ENCODE results near the gene ZMAT5.
A peak's percentile ranks its signal among the peaks of the same experiment; 100 is the strongest.

Gene ZMAT5

GRCh38 chr22:29786031-29786430 lies 19.2 kb upstream of the ZMAT5 start:
- no peak overlapping the region for H3K27ac ChIP-seq (ENCODE audit: low read depth, low read length)

GRCh38 chr22:29784451-29785361 lies 17.9 kb upstream of the ZMAT5 start:
- Histone ChIP-seq H3K4me3 (ENCODE audit: low read depth in 1 of 2, low read length in 2 of 2) (no peak overlapping the region), H3K27ac (ENCODE audit: low read depth, low read length) (peak overlapping the region; percentile 62), H3K4me1 (ENCODE audit: insufficient read depth, low read length) (peaks cover 16% of the 10 kb centered on the region), H3K9ac (ENCODE audit: low read length) (no peak overlapping the region), H3K36me3 (ENCODE audit: insufficient read depth, low read length) (peaks cover 17% of the 10 kb centered on the region), H3K27me3 (ENCODE audit: control insufficient read depth in 1 of 2, insufficient read depth in 2 of 2, low read length in 2 of 2) (no peaks in the 10 kb centered on the region), H3K9me3 (ENCODE audit: low read length) (no peaks in the 10 kb centered on the region)

More at GRCh38 chr22:29786031-29786430, 19.2 kb upstream of the ZMAT5 start:
- H3K4me3 ChIP-seq (ENCODE audit: low read depth in 1 of 2, low read length in 2 of 2) = no peak overlapping the region
- no peaks in the 10 kb centered on the region for H3K27me3 ChIP-seq (ENCODE audit: control insufficient read depth in 1 of 2, insufficient read depth in 2 of 2, low read length in 2 of 2)
- H3K9ac ChIP-seq (ENCODE audit: low read length) = no peak overlapping the region
- peaks cover 15% of the 10 kb centered on the region for H3K4me1 ChIP-seq (ENCODE audit: insufficient read depth, low read length)
- H3K9me3 ChIP-seq (ENCODE audit: low read length) = no peaks in the 10 kb centered on the region
- H3K36me3 ChIP-seq (ENCODE audit: insufficient read depth, low read length) = peaks cover 30% of the 10 kb centered on the region

GRCh38 chr22:29782061-29782845 lies 15.4 kb upstream of the ZMAT5 start:
- Histone ChIP-seq H3K4me3 (ENCODE audit: low read depth in 1 of 2, low read length in 2 of 2) (no peak overlapping the region), H3K27ac (ENCODE audit: low read depth, low read length) (peak overlapping the region; percentile 4), H3K9ac (ENCODE audit: low read length) (no peak overlapping the region), H3K9me3 (ENCODE audit: low read length) (no peaks in the 10 kb centered on the region), H3K36me3 (ENCODE audit: insufficient read depth, low read length) (no peaks in the 10 kb centered on the region), H3K27me3 (ENCODE audit: control insufficient read depth in 1 of 2, insufficient read depth in 2 of 2, low read length in 2 of 2) (no peaks in the 10 kb centered on the region), H3K4me1 (ENCODE audit: insufficient read depth, low read length) (peaks cover 16% of the 10 kb centered on the region)

- H3K4me1 ChIP-seq (ENCODE audit: insufficient read depth, low read length) = peaks cover 16% of the 10 kb centered on the region
- no peaks in the 10 kb centered on the region for H3K27me3 ChIP-seq (ENCODE audit: control insufficient read depth in 1 of 2, insufficient read depth in 2 of 2, low read length in 2 of 2)
- no peak overlapping the region for H3K9ac ChIP-seq (ENCODE audit: low read length)
- no peaks in the 10 kb centered on the region for H3K36me3 ChIP-seq (ENCODE audit: insufficient read depth, low read length)
- peak overlapping the region; percentile 34 for H3K27ac ChIP-seq (ENCODE audit: low read depth, low read length)
- no peaks in the 10 kb centered on the region for H3K9me3 ChIP-seq (ENCODE audit: low read length)
- H3K4me3 ChIP-seq (ENCODE audit: low read depth in 1 of 2, low read length in 2 of 2) = no peak overlapping the region
Observed at GRCh38 chr22:29780748-29781676, 14.2 kb upstream of the ZMAT5 start.

GRCh38 chr22:29780220-29780619 lies 13.4 kb upstream of the ZMAT5 start:
- Histone ChIP-seq H3K9me3 (ENCODE audit: low read length) (no peaks in the 10 kb centered on the region), H3K36me3 (ENCODE audit: insufficient read depth, low read length) (no peaks in the 10 kb centered on the region), H3K27ac (ENCODE audit: low read depth, low read length) (no peak overlapping the region), H3K9ac (ENCODE audit: low read length) (no peak overlapping the region), H3K4me1 (ENCODE audit: insufficient read depth, low read length) (peaks cover 16% of the 10 kb centered on the region), H3K27me3 (ENCODE audit: control insufficient read depth in 1 of 2, insufficient read depth in 2 of 2, low read length in 2 of 2) (no peaks in the 10 kb centered on the region), H3K4me3 (ENCODE audit: low read depth in 1 of 2, low read length in 2 of 2) (no peak overlapping the region)

GRCh38 chr22:29773233-29773632 lies 6.4 kb upstream of the ZMAT5 start:
- Histone ChIP-seq H3K4me1 (ENCODE audit: insufficient read depth, low read length) (peaks cover 8% of the 10 kb centered on the region), H3K4me3 (ENCODE audit: low read depth in 1 of 2, low read length in 2 of 2) (no peak overlapping the region), H3K27ac (ENCODE audit: low read depth, low read length) (no peak overlapping the region), H3K27me3 (ENCODE audit: control insufficient read depth in 1 of 2, insufficient read depth in 2 of 2, low read length in 2 of 2) (no peaks in the 10 kb centered on the region), H3K9ac (ENCODE audit: low read length) (no peak overlapping the region), H3K9me3 (ENCODE audit: low read length) (no peaks in the 10 kb centered on the region), H3K36me3 (ENCODE audit: insufficient read depth, low read length) (peaks cover 19% of the 10 kb centered on the region)

GRCh38 chr22:29772170-29772641 lies 5.4 kb upstream of the ZMAT5 start:
- H3K27ac ChIP-seq (ENCODE audit: low read depth, low read length) = no peak overlapping the region
- no peak overlapping the region for H3K4me3 ChIP-seq (ENCODE audit: low read depth in 1 of 2, low read length in 2 of 2)
- no peaks in the 10 kb centered on the region for H3K9me3 ChIP-seq (ENCODE audit: low read length)
- peaks cover 19% of the 10 kb centered on the region for H3K36me3 ChIP-seq (ENCODE audit: insufficient read depth, low read length)
- H3K27me3 ChIP-seq (ENCODE audit: control insufficient read depth in 1 of 2, insufficient read depth in 2 of 2, low read length in 2 of 2) = no peaks in the 10 kb centered on the region
- no peak overlapping the region for H3K9ac ChIP-seq (ENCODE audit: low read length)
- H3K4me1 ChIP-seq (ENCODE audit: insufficient read depth, low read length) = peaks cover 12% of the 10 kb centered on the region

- peaks cover 21% of the 10 kb centered on the region for H3K4me1 ChIP-seq (ENCODE audit: insufficient read depth, low read length)
- no peaks in the 10 kb centered on the region for H3K9me3 ChIP-seq (ENCODE audit: low read length)
- no peak overlapping the region for H3K4me3 ChIP-seq (ENCODE audit: low read depth in 1 of 2, low read length in 2 of 2)
- no peak overlapping the region for H3K9ac ChIP-seq (ENCODE audit: low read length)
- no peak overlapping the region for H3K27ac ChIP-seq (ENCODE audit: low read depth, low read length)
- H3K36me3 ChIP-seq (ENCODE audit: insufficient read depth, low read length) = peaks cover 19% of the 10 kb centered on the region
- H3K27me3 ChIP-seq (ENCODE audit: control insufficient read depth in 1 of 2, insufficient read depth in 2 of 2, low read length in 2 of 2) = no peaks in the 10 kb centered on the region
Observed at GRCh38 chr22:29769723-29770321, 3.0 kb upstream of the ZMAT5 start.

GRCh38 chr22:29768052-29768693 lies 1.4 kb upstream of the ZMAT5 start:
- peak overlapping the region; percentile 70 for H3K27ac ChIP-seq (ENCODE audit: low read depth, low read length)
- H3K9ac ChIP-seq (ENCODE audit: low read length) = peak overlapping the region; percentile 93

More at GRCh38 chr22:29768052-29768693, 1.4 kb upstream of the ZMAT5 start:
- peak overlapping the region; percentile 46 to 89 for H3K4me3 ChIP-seq (ENCODE audit: low read depth in 1 of 2, low read length in 2 of 2)
- no peaks in the 10 kb centered on the region for H3K9me3 ChIP-seq (ENCODE audit: low read length)
- H3K27me3 ChIP-seq (ENCODE audit: control insufficient read depth in 1 of 2, insufficient read depth in 2 of 2, low read length in 2 of 2) = no peaks in the 10 kb centered on the region
- peaks cover 19% of the 10 kb centered on the region for H3K36me3 ChIP-seq (ENCODE audit: insufficient read depth, low read length)
- peaks cover 21% of the 10 kb centered on the region for H3K4me1 ChIP-seq (ENCODE audit: insufficient read depth, low read length)

Measured in muscle layer of colon (tissue), 2 donors.